ENCODE results near the gene ATXN10.

The ATXN10 gene

DNA sequence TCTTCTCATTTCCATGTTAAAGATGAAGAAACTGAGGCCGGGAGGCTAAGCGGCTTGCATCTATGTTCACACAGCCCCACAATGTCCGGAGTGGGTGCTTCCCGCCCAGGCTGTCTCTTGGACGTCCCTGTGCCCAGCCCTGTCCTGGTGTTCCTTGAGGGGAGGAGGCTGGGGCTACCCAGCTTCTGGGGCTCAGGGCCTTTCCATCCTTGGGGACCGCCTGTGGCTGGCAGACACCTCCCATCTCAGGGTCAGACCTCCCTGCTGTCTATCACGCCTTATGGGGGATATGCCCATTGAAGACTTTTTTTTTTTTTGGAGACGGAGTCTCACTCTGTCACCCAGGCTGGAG lies 209.9 kb downstream of the ATXN10 start:
- no peak for DNase-seq (ENCODE audit: extremely low spot score)

DNA sequence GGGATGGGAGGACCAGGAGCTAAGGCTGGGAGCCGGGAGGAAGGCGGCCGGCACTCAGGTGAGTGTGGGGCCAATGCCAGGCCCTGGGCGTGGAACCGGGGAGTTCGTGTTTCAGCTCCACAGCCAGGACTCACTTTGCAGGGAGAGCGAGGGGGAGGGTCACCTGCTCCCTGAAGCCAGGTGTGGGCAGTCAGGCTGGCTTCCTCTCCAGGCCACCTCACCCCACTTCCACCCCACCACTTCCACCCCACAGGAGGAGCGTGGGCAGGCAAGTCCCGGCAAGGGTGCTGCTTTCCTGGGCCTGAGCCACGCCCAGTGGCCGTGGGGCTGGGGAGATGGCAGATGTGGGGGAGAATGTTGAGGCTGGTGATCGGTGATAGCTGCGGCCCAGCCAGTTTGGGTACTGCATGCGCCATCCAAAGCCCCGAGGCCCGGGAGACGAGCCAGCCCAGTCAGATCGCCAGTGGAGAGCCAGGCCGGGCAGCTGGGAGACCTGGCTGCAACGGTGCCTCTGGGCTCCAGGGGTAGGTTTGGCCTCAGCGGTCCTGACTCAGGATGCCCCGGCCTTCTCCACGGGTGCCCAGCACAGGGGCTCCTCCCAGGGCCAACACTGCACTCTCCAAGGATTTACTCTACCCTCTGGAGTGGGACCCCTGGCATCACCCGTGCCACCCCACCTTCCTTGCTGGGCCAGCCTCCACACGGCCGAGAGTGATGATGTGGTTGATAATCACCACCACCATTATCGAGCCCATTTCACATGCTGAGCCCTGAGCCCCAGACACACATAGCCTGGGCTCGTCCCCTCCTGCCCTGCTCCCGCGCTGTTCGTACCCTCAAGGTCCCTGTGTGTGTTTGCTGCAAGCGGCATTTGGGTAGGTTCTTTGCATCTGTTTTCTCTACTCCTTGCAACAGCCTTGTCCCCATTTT lies 211.5 kb downstream of the ATXN10 start:
- TF ChIP-seq LEF1 (IDR thresholded peaks at IDR 0.05; ENCODE audit: borderline replicate concordance), result no peak
- TF ChIP-seq FOXM1 (IDR thresholded peaks at IDR 0.05; ENCODE audit: borderline replicate concordance), result no peak
- TF ChIP-seq SUZ12 (IDR thresholded peaks at IDR 0.05), result no peak
- TF ChIP-seq HDGF (IDR thresholded peaks at IDR 0.05; ENCODE audit: borderline replicate concordance), result no peak
- TF ChIP-seq CTBP1 (IDR thresholded peaks at IDR 0.05; ENCODE audit: borderline replicate concordance), result no peak
- no peak for TF ChIP-seq ARNT (IDR thresholded peaks at IDR 0.05)
- no peak for TF ChIP-seq ELF4 (IDR thresholded peaks at IDR 0.05)
- no peak for TF ChIP-seq FOXA1 (IDR thresholded peaks at IDR 0.05)
- no peak for TF ChIP-seq TARDBP (IDR thresholded peaks at IDR 0.05)
- TF ChIP-seq, protein P1, sequence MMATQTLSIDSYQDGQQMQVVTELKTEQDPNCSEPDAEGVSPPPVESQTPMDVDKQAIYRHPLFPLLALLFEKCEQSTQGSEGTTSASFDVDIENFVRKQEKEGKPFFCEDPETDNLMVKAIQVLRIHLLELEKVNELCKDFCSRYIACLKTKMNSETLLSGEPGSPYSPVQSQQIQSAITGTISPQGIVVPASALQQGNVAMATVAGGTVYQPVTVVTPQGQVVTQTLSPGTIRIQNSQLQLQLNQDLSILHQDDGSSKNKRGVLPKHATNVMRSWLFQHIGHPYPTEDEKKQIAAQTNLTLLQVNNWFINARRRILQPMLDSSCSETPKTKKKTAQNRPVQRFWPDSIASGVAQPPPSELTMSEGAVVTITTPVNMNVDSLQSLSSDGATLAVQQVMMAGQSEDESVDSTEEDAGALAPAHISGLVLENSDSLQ (IDR thresholded peaks at IDR 0.05), result no peak
- TF ChIP-seq ZNF384 (IDR thresholded peaks at IDR 0.05), result no peak
- TF ChIP-seq BHLHE40 (IDR thresholded peaks at IDR 0.05; ENCODE audit: borderline replicate concordance), result no peak
- no peak for TF ChIP-seq NFRKB (IDR thresholded peaks at IDR 0.05)
- TF ChIP-seq L3MBTL2 (conservative IDR thresholded peaks at IDR 0.05), result no peak
- TF ChIP-seq SP1 (IDR thresholded peaks at IDR 0.05), result no peak
- TF ChIP-seq FOXK2 (IDR thresholded peaks at IDR 0.05), result no peak
- DNase-seq (ENCODE audit: extremely low spot score), result no peak
- CTCF ChIA-PET, result no interaction called here
- POLR2A ChIA-PET, result no interaction called here

More for the DNA sequence above, 209.9 kb downstream of the ATXN10 start:
- CTCF ChIA-PET, result no interaction called here
- TF ChIP-seq CTBP1 (IDR thresholded peaks at IDR 0.05; ENCODE audit: borderline replicate concordance) (no peak), FOXA1 (IDR thresholded peaks at IDR 0.05) (no peak), LEF1 (IDR thresholded peaks at IDR 0.05; ENCODE audit: borderline replicate concordance) (no peak), ZNF384 (IDR thresholded peaks at IDR 0.05) (no peak), SP1 (IDR thresholded peaks at IDR 0.05) (no peak), NFRKB (IDR thresholded peaks at IDR 0.05) (no peak)
- POLR2A ChIA-PET, result no interaction called here

- POLR2A ChIA-PET, result no interaction called here
- CTCF ChIA-PET, result no interaction called here
- no peak for DNase-seq (ENCODE audit: extremely low spot score)
- no peak for TF ChIP-seq NFRKB (IDR thresholded peaks at IDR 0.05)
- no peak for TF ChIP-seq ZNF384 (IDR thresholded peaks at IDR 0.05)
- TF ChIP-seq, protein P1 (IDR thresholded peaks at IDR 0.05), result no peak
- no peak for TF ChIP-seq ARNT (IDR thresholded peaks at IDR 0.05)
- no peak for TF ChIP-seq ELF4 (IDR thresholded peaks at IDR 0.05)
- TF ChIP-seq FOXK2 (IDR thresholded peaks at IDR 0.05), result no peak
- TF ChIP-seq L3MBTL2 (conservative IDR thresholded peaks at IDR 0.05), result no peak
- TF ChIP-seq FOXA1 (IDR thresholded peaks at IDR 0.05), result no peak
- no peak for TF ChIP-seq CTBP1 (IDR thresholded peaks at IDR 0.05; ENCODE audit: borderline replicate concordance)
- no peak for TF ChIP-seq SUZ12 (IDR thresholded peaks at IDR 0.05)
- no peak for TF ChIP-seq FOXM1 (IDR thresholded peaks at IDR 0.05; ENCODE audit: borderline replicate concordance)
- no peak for TF ChIP-seq LEF1 (IDR thresholded peaks at IDR 0.05; ENCODE audit: borderline replicate concordance)
- no peak for TF ChIP-seq BHLHE40 (IDR thresholded peaks at IDR 0.05; ENCODE audit: borderline replicate concordance)
- TF ChIP-seq HDGF (IDR thresholded peaks at IDR 0.05; ENCODE audit: borderline replicate concordance), result no peak
- no peak for TF ChIP-seq TARDBP (IDR thresholded peaks at IDR 0.05)
- TF ChIP-seq SP1 (IDR thresholded peaks at IDR 0.05), result no peak
These were observed 212.2 kb downstream of the ATXN10 start for GRCh38 chr22:45883811-45884170.

GRCh38 chr22:45884201-45885062 lies 212.8 kb downstream of the ATXN10 start:
- no peak for DNase-seq (ENCODE audit: extremely low spot score)
- TF ChIP-seq, protein P1 (IDR thresholded peaks at IDR 0.05), result no peak
- TF ChIP-seq HDGF (IDR thresholded peaks at IDR 0.05; ENCODE audit: borderline replicate concordance), result no peak
- no peak for TF ChIP-seq ELF4 (IDR thresholded peaks at IDR 0.05)
- no peak for TF ChIP-seq L3MBTL2 (conservative IDR thresholded peaks at IDR 0.05)
- no peak for TF ChIP-seq SUZ12 (IDR thresholded peaks at IDR 0.05)
- TF ChIP-seq BHLHE40 (IDR thresholded peaks at IDR 0.05; ENCODE audit: borderline replicate concordance), result no peak
- TF ChIP-seq CTBP1 (IDR thresholded peaks at IDR 0.05; ENCODE audit: borderline replicate concordance), result no peak
- no peak for TF ChIP-seq FOXA1 (IDR thresholded peaks at IDR 0.05)
- TF ChIP-seq FOXK2 (IDR thresholded peaks at IDR 0.05), result no peak
- TF ChIP-seq LEF1 (IDR thresholded peaks at IDR 0.05; ENCODE audit: borderline replicate concordance), result no peak
- no peak for TF ChIP-seq ZNF384 (IDR thresholded peaks at IDR 0.05)
- TF ChIP-seq NFRKB (IDR thresholded peaks at IDR 0.05), result no peak
- no peak for TF ChIP-seq TARDBP (IDR thresholded peaks at IDR 0.05)
- no peak for TF ChIP-seq FOXM1 (IDR thresholded peaks at IDR 0.05; ENCODE audit: borderline replicate concordance)
- TF ChIP-seq ARNT (IDR thresholded peaks at IDR 0.05), result no peak
- TF ChIP-seq SP1 (IDR thresholded peaks at IDR 0.05), result no peak
- ChIA-PET CTCF (no interaction called here), POLR2A (no interaction called here)

GRCh38 chr22:45885171-45885840 lies 213.7 kb downstream of the ATXN10 start:
- DNase-seq (ENCODE audit: extremely low spot score), result no peak
- POLR2A ChIA-PET, result no interaction called here
- TF ChIP-seq L3MBTL2 (conservative IDR thresholded peaks at IDR 0.05) (no peak), ELF4 (IDR thresholded peaks at IDR 0.05) (no peak), ARNT (IDR thresholded peaks at IDR 0.05) (no peak), FOXM1 (IDR thresholded peaks at IDR 0.05; ENCODE audit: borderline replicate concordance) (no peak), BHLHE40 (IDR thresholded peaks at IDR 0.05; ENCODE audit: borderline replicate concordance) (no peak)
- TF ChIP-seq, protein P1 (IDR thresholded peaks at IDR 0.05), result no peak
- CTCF ChIA-PET, result no interaction called here
